ENCODE measurements around the gene PDS5A. TPM values are rescaled to one million over a fixed set of nuclear protein-coding genes. Genes with fewer than 3 reads are reported as not detected.

Gene PDS5A
- total and polyA plus RNA-seq, 2 donors from 2014 or later: 13.1 to 59.8 TPM

GRCh38 chr4:39865280-39865679, 112.4 kb downstream of the PDS5A start:
- intact Hi-C loops (cut with DNase I): no loop called here
- Histone ChIP-seq H3K27me3 (ENCODE audit: control insufficient read depth, insufficient read depth, low read length) (no peaks in the 10 kb centered on the region), H3K36me3 (ENCODE audit: control insufficient read depth in 2 of 3, insufficient read depth in 3 of 3, low read length in 3 of 3) (peaks cover 0 to 17% (median 2%) of the 10 kb centered on the region in 3 donors), H3K9me3 (ENCODE audit: control insufficient read depth in 2 of 3, insufficient read depth in 1 of 3, low read length in 3 of 3) (no peaks in the 10 kb centered on the region), H3K9ac (ENCODE audit: low read length in 3 of 3) (no peak overlapping the region), H3K4me1 (ENCODE audit: control insufficient read depth in 2 of 3, insufficient read depth in 2 of 3, low read depth in 1 of 3, low read length in 3 of 3) (no peaks in the 10 kb centered on the region), H3K4me3 (ENCODE audit: low read length in 3 of 3) (no peak overlapping the region), H3K27ac (ENCODE audit: low read depth in 2 of 2, low read length in 2 of 2) (no peak overlapping the region)
- DNase-seq (no peak), FAIRE-seq (no peak)
- no peak for TF ChIP-seq CTCF (IDR thresholded peaks at IDR 0.05; ENCODE audit: borderline replicate concordance, extremely low read depth, insufficient read depth)

- no peak for TF ChIP-seq CTCF (IDR thresholded peaks at IDR 0.05; ENCODE audit: borderline replicate concordance, extremely low read depth, insufficient read depth)
- no peak for DNase-seq
- no peaks in the 10 kb centered on the region for H3K4me1 ChIP-seq (ENCODE audit: control insufficient read depth in 2 of 3, insufficient read depth in 2 of 3, low read depth in 1 of 3, low read length in 3 of 3)
- H3K36me3 ChIP-seq (ENCODE audit: control insufficient read depth in 2 of 3, insufficient read depth in 3 of 3, low read length in 3 of 3): peaks cover 2 to 14% (median 3%) of the 10 kb centered on the region in 3 donors
- FAIRE-seq: no peak
- intact Hi-C loops (cut with DNase I): no loop called here
- no peak overlapping the region for H3K4me3 ChIP-seq (ENCODE audit: low read length in 3 of 3)
- H3K27me3 ChIP-seq (ENCODE audit: control insufficient read depth, insufficient read depth, low read length): no peaks in the 10 kb centered on the region
- H3K9me3 ChIP-seq (ENCODE audit: control insufficient read depth in 2 of 3, insufficient read depth in 1 of 3, low read length in 3 of 3): no peaks in the 10 kb centered on the region
- no peak overlapping the region for H3K27ac ChIP-seq (ENCODE audit: low read depth in 2 of 2, low read length in 2 of 2)
- no peak overlapping the region for H3K9ac ChIP-seq (ENCODE audit: low read length in 3 of 3)
Measured at GRCh38 chr4:39864391-39864790, 113.3 kb downstream of the PDS5A start.

GRCh38 chr4:39860804-39861203, 116.9 kb downstream of the PDS5A start:
- H3K27me3 ChIP-seq (ENCODE audit: control insufficient read depth, insufficient read depth, low read length): no peaks in the 10 kb centered on the region
- H3K27ac ChIP-seq (ENCODE audit: low read depth in 2 of 2, low read length in 2 of 2): no peak overlapping the region
- H3K4me1 ChIP-seq (ENCODE audit: control insufficient read depth in 2 of 3, insufficient read depth in 2 of 3, low read depth in 1 of 3, low read length in 3 of 3): no peaks in the 10 kb centered on the region
- no peak overlapping the region for H3K9ac ChIP-seq (ENCODE audit: low read length in 3 of 3)
- FAIRE-seq (no peak), DNase-seq (no peak)
- H3K36me3 ChIP-seq (ENCODE audit: control insufficient read depth in 2 of 3, insufficient read depth in 3 of 3, low read length in 3 of 3): peaks cover 2 to 7% (median 4%) of the 10 kb centered on the region in 3 donors
- no peak for TF ChIP-seq CTCF (IDR thresholded peaks at IDR 0.05; ENCODE audit: borderline replicate concordance, extremely low read depth, insufficient read depth)
- peaks cover 0 to 4% (median 0%) of the 10 kb centered on the region in 3 donors for H3K9me3 ChIP-seq (ENCODE audit: control insufficient read depth in 2 of 3, insufficient read depth in 1 of 3, low read length in 3 of 3)
- no peak overlapping the region for H3K4me3 ChIP-seq (ENCODE audit: low read length in 3 of 3)
- intact Hi-C loops (cut with DNase I): no loop called here

- Histone ChIP-seq H3K4me3 (ENCODE audit: low read length in 3 of 3) (no peak overlapping the region), H3K36me3 (ENCODE audit: control insufficient read depth in 2 of 3, insufficient read depth in 3 of 3, low read length in 3 of 3) (peaks cover 4 to 5% (median 4%) of the 10 kb centered on the region in 3 donors), H3K9ac (ENCODE audit: low read length in 3 of 3) (no peak overlapping the region), H3K4me1 (ENCODE audit: control insufficient read depth in 2 of 3, insufficient read depth in 2 of 3, low read depth in 1 of 3, low read length in 3 of 3) (no peaks in the 10 kb centered on the region), H3K27me3 (ENCODE audit: control insufficient read depth, insufficient read depth, low read length) (no peaks in the 10 kb centered on the region), H3K27ac (ENCODE audit: low read depth in 2 of 2, low read length in 2 of 2) (no peak overlapping the region), H3K9me3 (ENCODE audit: control insufficient read depth in 2 of 3, insufficient read depth in 1 of 3, low read length in 3 of 3) (peaks cover 0 to 4% (median 0%) of the 10 kb centered on the region in 3 donors)
- intact Hi-C loops (cut with DNase I): no loop called here
- no peak for TF ChIP-seq CTCF (IDR thresholded peaks at IDR 0.05; ENCODE audit: borderline replicate concordance, extremely low read depth, insufficient read depth)
- no peak for DNase-seq
- FAIRE-seq: no peak
Measured at GRCh38 chr4:39855909-39856512, 121.7 kb downstream of the PDS5A start.

Measured in kidney (tissue), 14 donors.